IPS DF 6.9 (cell line): ENCODE measurements around the gene SLC66A1.

ENCODE experiments used
- DNase-seq: peaks from one replicate; pipeline ENCODE4 v3.0.0-alpha.2; 2013; ENCODE audit warnings: low read depth, low spot score
- H3K27ac ChIP-seq: one replicate; pipeline ENCODE4 v1.5.1; 2013; ENCODE audit warnings: low read length, control low read depth
- H3K27me3 ChIP-seq: 2 replicates; pipeline ENCODE4 v1.6.1; 2013; ENCODE audit warnings: mild to moderate bottlenecking, low read length; ENCODE audit not compliant: control insufficient read depth, insufficient read depth
- H3K36me3 ChIP-seq: 2 replicates; pipeline ENCODE4 v1.6.1; 2013; ENCODE audit warnings: low read length; ENCODE audit not compliant: control insufficient read depth, insufficient read depth
- H3K4me1 ChIP-seq: 2 replicates; pipeline ENCODE4 v1.6.1; 2013; ENCODE audit warnings: low read length; ENCODE audit not compliant: control insufficient read depth, insufficient read depth
- H3K4me3 ChIP-seq: 2 replicates; pipeline ENCODE4 v1.5.1; 2013; ENCODE audit warnings: mild to moderate bottlenecking, low read length
- H3K9me3 ChIP-seq: 2 replicates; pipeline ENCODE4 v1.6.1; 2013; ENCODE audit warnings: low read length, inconsistent platforms; ENCODE audit not compliant: control insufficient read depth, insufficient read depth
- whole genome bisulfite sequencing: extraction: QIAGEN DNeasy Blood & Tissue Kit; methylation state at CpG from one replicate; pipeline ENCODE4 v1.1.7; 2013; ENCODE audit warnings: mixed read lengths, missing lambda C conversion rate; ENCODE audit not compliant: insufficient read length, insufficient coverage; 5-methylcytosine and 5-hydroxymethylcytosine counted together

The SLC66A1 gene

DNA sequence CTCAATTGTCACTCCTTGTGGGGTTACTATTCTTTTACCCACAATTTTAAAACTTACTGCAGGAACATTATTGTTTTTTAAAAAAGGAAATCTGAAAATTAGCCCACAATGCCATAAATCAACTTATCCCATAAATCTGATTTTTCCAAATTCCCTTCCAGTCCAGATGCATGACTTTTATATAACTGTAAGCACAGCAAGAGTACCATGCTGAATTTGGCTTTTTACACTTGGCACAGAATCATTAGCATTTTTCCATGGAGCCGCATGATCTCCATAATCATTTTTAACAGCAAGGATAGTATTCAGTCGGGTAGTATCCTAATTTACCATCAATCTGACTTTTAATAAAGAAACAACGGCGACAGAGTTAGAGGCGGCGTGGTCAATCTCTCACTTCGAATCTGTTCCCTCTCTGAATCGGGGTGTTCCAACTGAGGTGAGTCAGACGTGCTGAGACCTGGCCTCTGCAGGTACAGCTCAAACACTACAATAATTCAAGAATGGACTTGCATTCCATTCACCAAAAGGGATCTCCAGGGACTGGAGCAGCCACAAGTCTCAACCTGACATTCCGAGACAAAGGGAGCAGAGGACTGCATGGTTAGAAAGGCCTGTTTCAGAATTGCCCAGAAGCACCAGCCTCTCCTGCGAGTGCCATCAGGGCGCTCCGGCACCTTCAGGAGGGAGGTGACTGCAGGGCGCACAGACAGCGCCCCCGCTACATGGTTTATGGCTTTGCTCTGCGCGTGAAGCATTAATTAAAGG lies 48.9 kb downstream of the SLC66A1 start:
- H3K27ac ChIP-seq: no peak overlapping the region
- DNase-seq: no peak
- no peaks in the 10 kb centered on the region for H3K4me1 ChIP-seq
- no peak overlapping the region for H3K4me3 ChIP-seq
- WGBS: no CpG with 5 or more reads among the region's 18 CpGs
- no peaks in the 10 kb centered on the region for H3K9me3 ChIP-seq
- no peaks in the 10 kb centered on the region for H3K27me3 ChIP-seq
- peaks cover 4% of the 10 kb centered on the region for H3K36me3 ChIP-seq

DNA sequence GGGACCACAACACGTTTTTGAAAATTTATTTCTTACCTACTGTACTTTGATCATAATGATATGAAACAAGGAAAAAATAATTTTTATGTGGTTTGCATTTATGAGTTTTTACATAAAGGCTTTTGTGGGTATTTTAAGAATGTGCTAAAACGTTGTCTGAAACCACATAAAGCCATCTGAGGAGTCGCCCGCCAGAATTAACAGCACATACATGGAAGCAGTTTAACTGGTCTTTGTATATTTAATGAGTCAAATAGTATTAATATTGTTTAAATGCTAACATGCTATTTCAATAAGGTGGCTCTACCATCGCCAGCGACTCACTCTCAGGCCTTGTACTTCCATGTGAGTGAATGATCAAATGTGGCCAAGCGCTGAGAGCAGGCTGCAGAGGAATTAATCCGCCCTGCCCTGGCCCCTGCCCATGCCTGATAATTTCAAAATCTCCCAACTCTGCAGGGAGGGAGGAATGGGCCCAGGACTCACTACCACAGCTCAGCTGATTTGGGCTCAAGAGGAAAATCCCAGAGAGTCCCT lies 49.6 kb downstream of the SLC66A1 start:
- no peak overlapping the region for H3K27ac ChIP-seq

DNA sequence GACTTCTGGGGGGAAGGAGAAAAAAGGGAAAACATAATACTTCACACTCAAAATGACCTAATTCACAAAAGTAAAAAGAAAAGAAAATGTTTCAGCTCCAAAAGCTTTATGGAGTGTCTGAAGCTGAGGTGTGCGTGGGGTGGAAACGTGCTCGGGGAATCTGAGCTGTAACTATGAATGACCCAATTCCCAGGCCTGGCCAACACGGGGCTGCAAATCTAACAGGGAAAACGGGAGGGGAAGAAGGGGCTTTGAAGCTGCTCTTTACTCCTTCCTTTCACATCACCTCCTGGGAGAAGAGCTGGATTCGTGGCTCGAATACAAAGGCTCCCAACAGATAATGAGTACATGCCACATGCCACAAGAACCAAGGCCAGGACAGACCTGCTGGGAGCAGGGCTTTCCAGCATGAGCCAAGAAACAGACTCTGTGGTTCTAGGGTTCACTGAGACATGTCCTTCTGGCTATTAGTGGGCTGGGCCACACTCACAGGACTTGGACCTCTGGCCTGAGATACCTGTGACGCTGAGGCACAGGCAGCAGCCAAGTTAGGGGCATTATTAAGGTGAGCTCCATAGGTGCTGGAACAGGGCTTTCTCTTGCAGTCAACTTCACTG lies 51.5 kb downstream of the SLC66A1 start:
- Histone ChIP-seq H3K4me3 (no peak overlapping the region), H3K9me3 (no peaks in the 10 kb centered on the region), H3K4me1 (no peaks in the 10 kb centered on the region), H3K27me3 (no peaks in the 10 kb centered on the region), H3K27ac (no peak overlapping the region), H3K36me3 (no peaks in the 10 kb centered on the region; the same call in 1 of the 2 replicates)
- no CpG with 5 or more reads among the region's 8 CpGs for WGBS
- DNase-seq: no peak

More for the DNA sequence above, 49.6 kb downstream of the SLC66A1 start:
- H3K36me3 ChIP-seq: no peaks in the 10 kb centered on the region; the same call in 1 of the 2 replicates
- no peaks in the 10 kb centered on the region for H3K27me3 ChIP-seq
- no peak for DNase-seq
- WGBS: no CpG with 5 or more reads among the region's 8 CpGs
- H3K9me3 ChIP-seq: no peaks in the 10 kb centered on the region
- H3K4me3 ChIP-seq: no peak overlapping the region
- H3K4me1 ChIP-seq: no peaks in the 10 kb centered on the region

DNA sequence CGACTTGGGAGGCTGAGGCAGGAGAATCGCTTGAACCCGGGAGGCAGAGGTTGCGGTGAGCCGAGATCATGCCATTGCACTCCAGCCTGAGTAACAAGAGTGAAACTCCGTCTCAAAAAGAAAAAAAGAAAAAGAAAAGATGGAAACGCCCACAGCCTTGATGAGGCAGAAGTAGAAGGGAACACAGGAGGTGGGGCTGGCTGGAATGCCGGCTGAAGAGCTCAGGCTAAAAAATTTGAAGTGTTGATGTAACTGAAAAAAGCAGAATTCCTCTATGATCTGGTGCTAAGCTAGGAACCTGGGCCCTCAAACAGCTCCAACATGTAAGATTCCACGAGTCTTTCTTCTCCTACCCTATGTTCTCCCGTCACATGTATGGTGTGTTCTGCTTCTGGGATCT lies 53.6 kb downstream of the SLC66A1 start:
- no peak for DNase-seq
- WGBS: no CpG with 5 or more reads among the region's 10 CpGs
- no peaks in the 10 kb centered on the region for H3K9me3 ChIP-seq
- no peak overlapping the region for H3K4me3 ChIP-seq
- H3K27me3 ChIP-seq: no peaks in the 10 kb centered on the region
- no peaks in the 10 kb centered on the region for H3K36me3 ChIP-seq
- H3K27ac ChIP-seq: no peak overlapping the region
- no peaks in the 10 kb centered on the region for H3K4me1 ChIP-seq

DNA sequence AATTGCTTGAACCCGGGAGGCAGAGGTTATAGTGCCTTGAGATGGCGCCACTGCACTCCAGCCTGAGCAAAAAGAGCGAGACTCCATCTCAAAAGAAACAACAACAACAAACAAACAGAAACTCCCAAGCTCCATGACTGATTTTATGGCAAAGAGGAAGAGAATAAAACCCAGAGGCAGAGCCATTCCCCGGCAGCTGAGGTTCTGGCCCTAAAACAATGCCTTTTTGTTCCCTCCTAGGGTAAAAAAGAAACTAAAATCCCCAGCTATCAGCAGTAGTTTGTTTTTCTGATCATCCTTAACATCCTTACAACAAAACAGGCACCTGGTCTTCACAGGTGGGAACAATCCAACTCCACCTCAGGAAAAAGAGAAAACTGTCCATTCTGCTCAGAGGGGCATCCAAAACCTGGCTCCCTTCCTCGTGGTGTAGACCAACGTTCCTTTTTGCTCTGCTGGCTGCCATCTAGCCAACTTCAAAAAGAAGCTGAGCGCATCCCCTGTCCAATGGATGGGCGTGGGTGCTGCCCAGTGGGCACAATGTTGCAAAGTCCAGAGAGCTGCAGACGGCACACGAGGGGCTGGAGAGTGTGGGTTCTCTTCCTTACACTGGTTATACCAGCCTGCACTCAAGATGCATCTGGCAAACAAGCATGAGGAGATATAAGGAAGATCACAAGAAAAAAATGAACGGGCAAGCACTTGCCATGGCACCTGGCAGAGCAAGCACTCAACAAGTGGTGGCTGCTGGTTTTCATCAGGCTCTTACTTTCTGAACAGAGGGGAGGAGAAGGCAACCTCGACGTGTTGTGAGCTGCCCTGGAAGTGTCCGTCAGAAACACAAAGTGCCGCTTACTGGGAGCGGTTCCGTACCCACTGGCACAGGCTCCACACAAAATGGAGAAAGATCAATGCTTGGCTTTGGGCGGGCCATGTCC lies 54.7 kb downstream of the SLC66A1 start:
- Histone ChIP-seq H3K4me3 (no peak overlapping the region), H3K9me3 (no peaks in the 10 kb centered on the region), H3K27ac (no peak overlapping the region), H3K27me3 (no peaks in the 10 kb centered on the region), H3K4me1 (no peaks in the 10 kb centered on the region), H3K36me3 (no peaks in the 10 kb centered on the region)
- DNase-seq: no peak
- no CpG with 5 or more reads among the region's 18 CpGs for WGBS

DNA sequence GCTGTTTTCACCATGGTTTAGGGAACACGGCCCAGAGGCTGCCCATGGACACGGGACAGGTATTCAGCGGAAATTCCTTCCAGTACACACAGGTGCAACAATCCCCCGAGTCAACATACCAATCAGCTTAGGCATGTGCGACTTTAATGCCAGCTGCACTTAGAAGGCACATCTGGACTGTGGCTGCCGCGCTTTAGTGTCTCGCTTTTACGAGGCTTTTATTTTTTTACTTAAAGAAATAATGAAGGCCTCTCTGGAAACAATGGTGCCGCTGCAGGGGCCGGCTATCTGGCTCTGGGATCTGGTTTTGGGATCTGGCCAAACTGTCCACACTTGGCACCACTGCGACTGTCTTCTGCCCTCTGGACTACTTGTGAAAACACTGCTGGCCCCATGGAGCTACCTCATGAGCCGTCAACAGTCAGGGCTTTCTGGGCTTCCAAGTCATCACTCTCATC lies 55.5 kb downstream of the SLC66A1 start:
- H3K36me3 ChIP-seq: no peaks in the 10 kb centered on the region
- no peak overlapping the region for H3K27ac ChIP-seq
- no CpG with 5 or more reads among the region's 13 CpGs for WGBS
- no peaks in the 10 kb centered on the region for H3K9me3 ChIP-seq
- no peak overlapping the region for H3K4me3 ChIP-seq
- H3K4me1 ChIP-seq: no peaks in the 10 kb centered on the region
- H3K27me3 ChIP-seq: no peaks in the 10 kb centered on the region
- no peak for DNase-seq

DNA sequence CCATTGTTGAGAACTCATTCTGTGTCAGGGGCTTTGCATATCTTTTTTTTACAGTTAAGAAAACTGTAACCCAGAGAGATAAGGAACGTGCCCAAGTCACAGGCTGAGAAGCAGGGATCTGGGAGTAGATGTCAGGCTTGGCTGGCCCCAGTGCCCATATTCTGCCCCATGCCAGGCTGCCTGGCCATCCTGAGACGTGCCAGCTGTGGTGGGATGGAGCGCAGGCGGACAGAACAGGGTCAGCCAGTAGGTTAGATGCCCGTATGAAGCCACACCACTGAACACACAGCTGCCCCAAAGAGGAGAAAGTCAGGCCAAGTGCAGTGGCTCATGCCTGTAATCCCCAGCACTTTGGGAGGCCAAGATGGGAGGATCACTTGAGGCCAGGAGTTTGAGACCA lies 55.9 kb downstream of the SLC66A1 start:
- no peak overlapping the region for H3K4me3 ChIP-seq
- no CpG with 5 or more reads among the region's 5 CpGs for WGBS
- H3K4me1 ChIP-seq: no peaks in the 10 kb centered on the region
- no peaks in the 10 kb centered on the region for H3K9me3 ChIP-seq
- DNase-seq: no peak
- no peaks in the 10 kb centered on the region for H3K27me3 ChIP-seq
- H3K27ac ChIP-seq: no peak overlapping the region
- H3K36me3 ChIP-seq: no peaks in the 10 kb centered on the region

DNA sequence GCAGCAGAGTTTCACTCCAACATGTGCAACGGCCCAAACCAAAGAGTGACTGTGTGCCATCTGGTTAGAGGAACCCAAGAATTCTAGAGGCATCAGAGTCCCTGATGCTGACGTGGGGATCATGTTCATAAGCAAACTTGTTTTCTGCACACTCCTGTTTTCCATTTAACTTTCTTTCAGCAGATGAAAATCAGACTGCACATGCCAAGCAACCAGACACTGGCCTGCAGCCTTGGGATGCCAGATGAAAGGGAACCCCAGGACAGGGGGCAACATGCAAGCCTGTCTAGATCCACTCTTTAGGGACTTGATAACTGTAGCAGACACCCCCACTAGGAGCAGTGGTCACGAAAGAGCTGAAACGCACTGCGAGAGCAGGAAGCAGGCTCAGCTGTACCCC lies 56.8 kb downstream of the SLC66A1 start:
- H3K27me3 ChIP-seq: no peaks in the 10 kb centered on the region
- no peaks in the 10 kb centered on the region for H3K4me1 ChIP-seq
- H3K4me3 ChIP-seq: no peak overlapping the region
- H3K27ac ChIP-seq: no peak overlapping the region
- no CpG with 5 or more reads among the region's 5 CpGs for WGBS
- H3K36me3 ChIP-seq: no peaks in the 10 kb centered on the region
- H3K9me3 ChIP-seq: no peaks in the 10 kb centered on the region
- DNase-seq: no peak

DNA sequence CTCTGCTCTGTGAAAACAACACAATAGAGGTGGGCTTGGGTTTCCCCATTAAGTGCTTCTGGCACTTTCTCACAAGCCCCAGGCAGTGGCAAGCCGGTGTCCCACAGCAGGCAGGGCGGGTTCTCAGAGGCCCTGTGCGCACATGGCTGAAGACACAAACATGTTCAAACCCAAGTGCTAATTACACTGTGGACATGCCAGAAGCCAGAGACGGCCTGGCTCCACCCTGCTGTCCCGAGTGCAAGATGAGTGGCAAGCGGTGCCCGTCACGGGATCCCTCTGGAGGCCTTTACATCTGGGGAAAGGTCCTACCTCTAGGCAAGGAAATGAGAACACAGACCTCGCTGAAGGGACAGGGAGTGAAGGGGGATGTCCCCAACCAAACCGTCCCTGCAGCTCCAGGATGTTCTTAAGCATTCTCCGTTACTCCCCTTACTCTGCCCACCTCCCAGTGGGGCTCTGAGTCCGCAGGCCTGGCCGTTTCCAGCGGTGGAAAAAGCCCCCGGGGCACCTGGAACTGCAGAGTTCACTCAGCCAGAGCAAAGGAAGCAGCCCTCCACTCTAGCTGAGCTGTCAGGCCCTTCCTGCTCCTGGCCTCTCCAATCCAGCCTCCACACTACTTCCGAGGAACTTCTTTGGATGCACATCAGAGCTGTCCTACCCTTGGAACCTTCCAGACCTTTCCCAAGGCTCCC lies 57.4 kb downstream of the SLC66A1 start:
- Histone ChIP-seq H3K36me3 (no peaks in the 10 kb centered on the region), H3K9me3 (no peaks in the 10 kb centered on the region), H3K27me3 (no peaks in the 10 kb centered on the region), H3K4me3 (no peak overlapping the region), H3K27ac (no peak overlapping the region), H3K4me1 (no peaks in the 10 kb centered on the region)
- no CpG with 5 or more reads among the region's 16 CpGs for WGBS
- DNase-seq: no peak
